Measurements from ENCODE around the gene AMH. TPM values are rescaled to one million over a fixed set of nuclear protein-coding genes. Genes with fewer than 3 reads are reported as not detected.

The AMH gene
- total and polyA plus RNA-seq, 2 of the 13 experiments (the other 11 are each of a cell fraction or from before 2014, with no cell fraction given) = 0.03 to 0.18 TPM

- TF ChIP-seq ZNF281 (CRISPR knock-in tag; IDR thresholded peaks at IDR 0.05; ENCODE audit: borderline replicate concordance) (no peak), ZNF580 (CRISPR knock-in tag; IDR thresholded peaks at IDR 0.05; ENCODE audit: borderline replicate concordance, low read depth) (no peak), HNRNPLL (IDR thresholded peaks at IDR 0.05; ENCODE audit: low read depth, low read length, poor library complexity, severe bottlenecking) (peak; percentile 13), HOXA3 (CRISPR knock-in tag; IDR thresholded peaks at IDR 0.05) (peak; percentile 58), ZBTB7A (CRISPR knock-in tag; IDR thresholded peaks at IDR 0.05) (peak; percentile 76), ZBTB38 (CRISPR knock-in tag; IDR thresholded peaks at IDR 0.05) (peak; percentile 95)
Measured at GRCh38 chr19:2249880-2250765, 1.0 kb downstream of the AMH start (continued).

- intact Hi-C loops (cut with micrococcal nuclease; ENCODE audit: unreplicated experiment) = no loop called here
- Histone ChIP-seq H3K9me3 (ENCODE audit: low read length) (no peaks in the 10 kb centered on the region), H3K4me1 (ENCODE audit: insufficient read depth, low read length) (peaks cover 26% of the 10 kb centered on the region), H3K9ac (ENCODE audit: insufficient read depth, low read depth, low read length) (no peak overlapping the region), H3K4me3 (replicated peaks in 1 of 3; ENCODE audit: insufficient read depth in 1 of 3, low read depth in 2 of 3, low read length in 3 of 3) (no peak overlapping the region), H2AFZ (ENCODE audit: low read length) (no peak overlapping the region), H4K20me1 (ENCODE audit: insufficient read depth, low read length) (no peaks in the 10 kb centered on the region), H3K36me3 (replicated peaks in 1 of 2; ENCODE audit: control insufficient read depth in 1 of 2, insufficient read depth in 2 of 2, low read length in 2 of 2) (peaks cover 9 to 19% of the 10 kb centered on the region in 2 experiments; a peak in 4 of 5 replicates), H3K4me2 (ENCODE audit: low read depth, low read length) (no peak overlapping the region), H3K79me2 (ENCODE audit: insufficient read depth, low read length) (no peaks in the 10 kb centered on the region), H3K27ac (ENCODE audit: extremely low read length, insufficient read depth, low read length) (no peak overlapping the region), H3K27me3 (ENCODE audit: control insufficient read depth in 1 of 2, insufficient read depth in 2 of 2, low read length in 2 of 2) (no peaks in the 10 kb centered on the region)
- ATAC-seq (no peak), DNase-seq (ENCODE audit: low spot score) (no peak), FAIRE-seq (no peak)
- in situ Hi-C loops (cut with HindIII; ENCODE audit: extremely low pct_ligation_motif_present, low pct_unique_long_range_greater_than_20kb) = no loop called here
- WGBS (ENCODE audit: low lambda C conversion rate) = 91% methylated on average over 23 of the region's 40 CpGs
- BruUV-seq (replicated peaks) = no TSS peak
- CTCF ChIA-PET (ENCODE audit: low intra/inter-chr PET ratio, low total read pairs) = no interaction called here
- POLR2A ChIA-PET = no interaction called here
- TF ChIP-seq ZFP91 (CRISPR knock-in tag; IDR thresholded peaks at IDR 0.05; ENCODE audit: borderline replicate concordance) (no peak), MAZ (IDR thresholded peaks at IDR 0.05; ENCODE audit: borderline replicate concordance, low read depth, low read length) (no peak), MAZ (CRISPR knock-in tag; IDR thresholded peaks at IDR 0.05; ENCODE audit: low read depth) (no peak), ZHX1 (CRISPR knock-in tag; IDR thresholded peaks at IDR 0.05; ENCODE audit: low read depth) (0 out of 2 replicates have a peak, but pooled peaks have one; percentile 34), ZFP90 (CRISPR knock-in tag; IDR thresholded peaks at IDR 0.05; ENCODE audit: borderline replicate concordance) (no peak), ASH2L (IDR thresholded peaks at IDR 0.05; ENCODE audit: insufficient read length, low read depth, low read length) (no peak), BRD4 (CRISPR knock-in tag; IDR thresholded peaks at IDR 0.05) (no peak), ELF4 (CRISPR knock-in tag; IDR thresholded peaks at IDR 0.05; ENCODE audit: borderline replicate concordance) (no peak)
Measured at GRCh38 chr19:2250766-2251105, 1.6 kb downstream of the AMH start.

Data from HepG2 (cell line).